Hepatocyte (in vitro differentiated cells): ENCODE results near the gene TMEM255B.

Experiments used
- EZH2 ChIP-seq: fragments of 200-600 bp; sonication (generic); IDR thresholded peaks from 2 replicates; pipeline ENCODE4 v1.6.1; 2016; ENCODE audit warnings: antibody characterized with exemption, mild to moderate bottlenecking, borderline replicate concordance
- EZH2phosphoT487 ChIP-seq: fragments of 200-600 bp; sonication (generic); IDR thresholded peaks from one replicate; pipeline ENCODE4 v1.6.1; 2018; ENCODE audit warnings: antibody characterized with exemption, mild to moderate bottlenecking, low read depth, moderate library complexity; ENCODE audit not compliant: unreplicated experiment, severe bottlenecking
- TF ChIP-seq, protein P1 (sequence below): fragments of 200-600 bp; sonication (generic); IDR thresholded peaks from 2 replicates; pipeline ENCODE4 v1.5.1; 2016; ENCODE audit warnings: antibody characterized with exemption, mild to moderate bottlenecking; ENCODE audit not compliant: poor library complexity

DNA sequence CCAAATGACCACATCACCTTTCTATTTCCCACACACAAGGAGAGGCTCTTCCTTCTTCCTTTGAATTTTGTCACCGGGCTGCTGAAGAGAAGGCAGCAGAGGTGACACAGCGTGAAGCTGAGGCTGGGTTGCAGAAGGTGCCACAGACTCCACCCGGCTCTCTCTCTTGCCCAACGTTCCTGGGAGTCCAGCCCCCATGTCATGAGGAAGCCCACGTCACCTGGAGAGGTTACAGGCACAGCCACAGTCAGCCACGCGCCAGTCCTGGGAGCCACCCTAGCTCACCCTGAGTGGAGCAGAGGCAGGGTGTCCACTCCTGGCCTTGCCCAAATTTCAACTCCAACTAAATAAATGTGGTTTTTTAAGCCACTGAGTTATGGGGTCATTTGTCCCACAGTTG is 4.8 kb upstream of the TMEM255B start:
- TF ChIP-seq, protein P1, sequence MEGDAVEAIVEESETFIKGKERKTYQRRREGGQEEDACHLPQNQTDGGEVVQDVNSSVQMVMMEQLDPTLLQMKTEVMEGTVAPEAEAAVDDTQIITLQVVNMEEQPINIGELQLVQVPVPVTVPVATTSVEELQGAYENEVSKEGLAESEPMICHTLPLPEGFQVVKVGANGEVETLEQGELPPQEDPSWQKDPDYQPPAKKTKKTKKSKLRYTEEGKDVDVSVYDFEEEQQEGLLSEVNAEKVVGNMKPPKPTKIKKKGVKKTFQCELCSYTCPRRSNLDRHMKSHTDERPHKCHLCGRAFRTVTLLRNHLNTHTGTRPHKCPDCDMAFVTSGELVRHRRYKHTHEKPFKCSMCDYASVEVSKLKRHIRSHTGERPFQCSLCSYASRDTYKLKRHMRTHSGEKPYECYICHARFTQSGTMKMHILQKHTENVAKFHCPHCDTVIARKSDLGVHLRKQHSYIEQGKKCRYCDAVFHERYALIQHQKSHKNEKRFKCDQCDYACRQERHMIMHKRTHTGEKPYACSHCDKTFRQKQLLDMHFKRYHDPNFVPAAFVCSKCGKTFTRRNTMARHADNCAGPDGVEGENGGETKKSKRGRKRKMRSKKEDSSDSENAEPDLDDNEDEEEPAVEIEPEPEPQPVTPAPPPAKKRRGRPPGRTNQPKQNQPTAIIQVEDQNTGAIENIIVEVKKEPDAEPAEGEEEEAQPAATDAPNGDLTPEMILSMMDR = no peak
- TF ChIP-seq EZH2 = no peak
- no peak for TF ChIP-seq EZH2phosphoT487
